Epidermal melanocyte (primary cell): Measurements from ENCODE around the gene LPIN3.

Experiments
- DNase-seq: peaks from one replicate; pipeline ENCODE4 v3.0.0; 2011; ENCODE audit warnings: low spot score; ENCODE audit not compliant: insufficient read length

Gene LPIN3

GRCh38 chr20:41349266-41349665 is 8.6 kb downstream of the LPIN3 start:
- no peak for DNase-seq

- no peak for DNase-seq
Measured at GRCh38 chr20:41349943-41350342, 9.3 kb downstream of the LPIN3 start.

- DNase-seq = no peak
Measured at GRCh38 chr20:41350408-41350962, 9.9 kb downstream of the LPIN3 start.

- DNase-seq = no peak
Measured at GRCh38 chr20:41352106-41352505, 11.5 kb downstream of the LPIN3 start.

- DNase-seq = no peak
Measured at GRCh38 chr20:41352666-41353065, 12.0 kb downstream of the LPIN3 start.

- no peak for DNase-seq
Measured at GRCh38 chr20:41353530-41353929, 12.9 kb downstream of the LPIN3 start.

- DNase-seq = no peak
Measured at GRCh38 chr20:41355192-41355591, 14.6 kb downstream of the LPIN3 start.

- no peak for DNase-seq
Measured at GRCh38 chr20:41355598-41356203, 15.1 kb downstream of the LPIN3 start.

GRCh38 chr20:41356951-41357350 is 16.3 kb downstream of the LPIN3 start:
- no peak for DNase-seq

- no peak for DNase-seq
Measured at GRCh38 chr20:41357424-41358163, 17.0 kb downstream of the LPIN3 start.

GRCh38 chr20:41358230-41358629 is 17.6 kb downstream of the LPIN3 start:
- DNase-seq = no peak

- DNase-seq = no peak
Measured at GRCh38 chr20:41358717-41359116, 18.1 kb downstream of the LPIN3 start.

- DNase-seq = no peak
Measured at GRCh38 chr20:41359541-41360011, 19.0 kb downstream of the LPIN3 start.

GRCh38 chr20:41360831-41361756 is 20.5 kb downstream of the LPIN3 start:
- DNase-seq = no peak

GRCh38 chr20:41361757-41362747 is 21.4 kb downstream of the LPIN3 start:
- no peak for DNase-seq

- DNase-seq = no peak
Measured at GRCh38 chr20:41362748-41363140, 22.1 kb downstream of the LPIN3 start.

GRCh38 chr20:41363601-41364000 is 23.0 kb downstream of the LPIN3 start:
- no peak for DNase-seq

- no peak for DNase-seq
Measured at GRCh38 chr20:41364236-41364855, 23.7 kb downstream of the LPIN3 start.

GRCh38 chr20:41364967-41365765 is 24.5 kb downstream of the LPIN3 start:
- no peak for DNase-seq
